ENCODE data around the gene HMGN4. TPM values are rescaled to one million over a fixed set of nuclear protein-coding genes. Genes with fewer than 3 reads are reported as not detected.

Gene HMGN4
- total and polyA plus RNA-seq, 9 of the 15 experiments (the other 6 are each of a cell fraction or from before 2014, with no cell fraction given), result 35.4 to 134 (median 94.1) TPM

DNA sequence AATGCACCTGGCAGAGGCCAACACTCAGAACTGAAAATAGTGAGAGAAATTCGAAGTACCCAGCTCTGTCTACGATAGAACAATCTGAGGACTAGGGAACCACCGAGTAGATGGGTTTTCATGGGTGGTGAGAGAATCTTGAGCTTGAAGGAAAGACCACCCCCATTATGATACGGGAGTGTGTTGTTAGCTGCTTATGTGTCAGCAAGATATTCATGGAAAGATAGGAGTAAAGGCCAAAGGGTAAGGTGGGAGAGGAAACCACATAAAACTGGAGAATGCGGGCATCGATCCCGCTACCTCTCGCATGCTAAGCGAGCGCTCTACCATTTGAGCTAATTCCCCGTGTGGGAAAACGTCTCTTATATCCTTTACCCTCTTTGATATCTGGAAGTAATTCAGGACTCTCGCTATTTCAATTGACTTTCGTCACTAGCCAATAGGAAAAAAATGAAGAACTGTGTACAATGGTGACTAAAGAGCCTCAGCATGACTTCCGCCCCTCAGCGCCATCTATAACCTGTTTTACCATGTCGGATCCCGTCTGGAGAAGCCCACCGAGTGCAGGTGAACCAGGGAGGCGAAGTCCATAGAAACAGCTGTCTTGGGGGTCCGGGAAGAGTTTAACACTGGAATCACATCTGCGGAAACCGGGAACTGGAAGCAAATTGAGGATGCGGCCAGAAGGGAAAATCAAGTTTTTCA is 33.6 kb downstream of the HMGN4 start (continued):
- TF ChIP-seq TGIF2 (CRISPR knock-in tag; IDR thresholded peaks at IDR 0.05), result no peak; the same call in 1 of the 2 replicates
- no peak for TF ChIP-seq U2AF2 (optimal IDR thresholded peaks at IDR 0.05; ENCODE audit: low read depth, low read length)
- TF ChIP-seq ZBTB11 (CRISPR knock-in tag; IDR thresholded peaks at IDR 0.05), result no peak
- no peak for TF ChIP-seq ZC3H11A (IDR thresholded peaks at IDR 0.05; ENCODE audit: low read depth, low read length)
- TF ChIP-seq, protein P1, sequence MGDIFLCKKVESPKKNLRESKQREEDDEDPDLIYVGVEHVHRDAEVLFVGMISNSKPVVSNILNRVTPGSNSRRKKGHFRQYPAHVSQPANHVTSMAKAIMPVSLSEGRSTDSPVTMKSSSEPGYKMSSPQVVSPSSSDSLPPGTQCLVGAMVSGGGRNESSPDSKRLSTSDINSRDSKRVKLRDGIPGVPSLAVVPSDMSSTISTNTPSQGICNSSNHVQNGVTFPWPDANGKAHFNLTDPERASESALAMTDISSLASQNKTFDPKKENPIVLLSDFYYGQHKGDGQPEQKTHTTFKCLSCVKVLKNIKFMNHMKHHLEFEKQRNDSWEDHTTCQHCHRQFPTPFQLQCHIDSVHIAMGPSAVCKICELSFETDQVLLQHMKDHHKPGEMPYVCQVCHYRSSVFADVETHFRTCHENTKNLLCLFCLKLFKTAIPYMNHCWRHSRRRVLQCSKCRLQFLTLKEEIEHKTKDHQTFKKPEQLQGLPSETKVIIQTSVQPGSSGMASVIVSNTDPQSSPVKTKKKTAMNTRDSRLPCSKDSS (IDR thresholded peaks at IDR 0.05; ENCODE audit: low read depth, partially characterized antibody), result no peak
- TF ChIP-seq BCOR (IDR thresholded peaks at IDR 0.05), result peak; percentile 90
- TF ChIP-seq, protein P2, sequence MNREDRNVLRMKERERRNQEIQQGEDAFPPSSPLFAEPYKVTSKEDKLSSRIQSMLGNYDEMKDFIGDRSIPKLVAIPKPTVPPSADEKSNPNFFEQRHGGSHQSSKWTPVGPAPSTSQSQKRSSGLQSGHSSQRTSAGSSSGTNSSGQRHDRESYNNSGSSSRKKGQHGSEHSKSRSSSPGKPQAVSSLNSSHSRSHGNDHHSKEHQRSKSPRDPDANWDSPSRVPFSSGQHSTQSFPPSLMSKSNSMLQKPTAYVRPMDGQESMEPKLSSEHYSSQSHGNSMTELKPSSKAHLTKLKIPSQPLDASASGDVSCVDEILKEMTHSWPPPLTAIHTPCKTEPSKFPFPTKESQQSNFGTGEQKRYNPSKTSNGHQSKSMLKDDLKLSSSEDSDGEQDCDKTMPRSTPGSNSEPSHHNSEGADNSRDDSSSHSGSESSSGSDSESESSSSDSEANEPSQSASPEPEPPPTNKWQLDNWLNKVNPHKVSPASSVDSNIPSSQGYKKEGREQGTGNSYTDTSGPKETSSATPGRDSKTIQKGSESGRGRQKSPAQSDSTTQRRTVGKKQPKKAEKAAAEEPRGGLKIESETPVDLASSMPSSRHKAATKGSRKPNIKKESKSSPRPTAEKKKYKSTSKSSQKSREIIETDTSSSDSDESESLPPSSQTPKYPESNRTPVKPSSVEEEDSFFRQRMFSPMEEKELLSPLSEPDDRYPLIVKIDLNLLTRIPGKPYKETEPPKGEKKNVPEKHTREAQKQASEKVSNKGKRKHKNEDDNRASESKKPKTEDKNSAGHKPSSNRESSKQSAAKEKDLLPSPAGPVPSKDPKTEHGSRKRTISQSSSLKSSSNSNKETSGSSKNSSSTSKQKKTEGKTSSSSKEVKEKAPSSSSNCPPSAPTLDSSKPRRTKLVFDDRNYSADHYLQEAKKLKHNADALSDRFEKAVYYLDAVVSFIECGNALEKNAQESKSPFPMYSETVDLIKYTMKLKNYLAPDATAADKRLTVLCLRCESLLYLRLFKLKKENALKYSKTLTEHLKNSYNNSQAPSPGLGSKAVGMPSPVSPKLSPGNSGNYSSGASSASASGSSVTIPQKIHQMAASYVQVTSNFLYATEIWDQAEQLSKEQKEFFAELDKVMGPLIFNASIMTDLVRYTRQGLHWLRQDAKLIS (CRISPR knock-in tag; IDR thresholded peaks at IDR 0.05), result peak; percentile 77
- TF ChIP-seq DIDO1 (tag; IDR thresholded peaks at IDR 0.05; ENCODE audit: low read depth), result no peak
- no peak; a peak in 1 of 4 replicates for TF ChIP-seq SIX5 (IDR thresholded peaks at IDR 0.05; ENCODE audit: borderline replicate concordance in 1 of 2, insufficient read depth in 1 of 2, low read depth in 1 of 2, low read length in 2 of 2)
- no peak for TF ChIP-seq GTF2A2 (tag; IDR thresholded peaks at IDR 0.05)
- TF ChIP-seq HMGN3 (IDR thresholded peaks at IDR 0.05; ENCODE audit: borderline replicate concordance, extremely low read depth, insufficient read length, low read depth, low read length), result no peak
- TF ChIP-seq, protein P3, sequence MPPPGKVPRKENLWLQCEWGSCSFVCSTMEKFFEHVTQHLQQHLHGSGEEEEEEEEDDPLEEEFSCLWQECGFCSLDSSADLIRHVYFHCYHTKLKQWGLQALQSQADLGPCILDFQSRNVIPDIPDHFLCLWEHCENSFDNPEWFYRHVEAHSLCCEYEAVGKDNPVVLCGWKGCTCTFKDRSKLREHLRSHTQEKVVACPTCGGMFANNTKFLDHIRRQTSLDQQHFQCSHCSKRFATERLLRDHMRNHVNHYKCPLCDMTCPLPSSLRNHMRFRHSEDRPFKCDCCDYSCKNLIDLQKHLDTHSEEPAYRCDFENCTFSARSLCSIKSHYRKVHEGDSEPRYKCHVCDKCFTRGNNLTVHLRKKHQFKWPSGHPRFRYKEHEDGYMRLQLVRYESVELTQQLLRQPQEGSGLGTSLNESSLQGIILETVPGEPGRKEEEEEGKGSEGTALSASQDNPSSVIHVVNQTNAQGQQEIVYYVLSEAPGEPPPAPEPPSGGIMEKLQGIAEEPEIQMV (tag; conservative IDR thresholded peaks at IDR 0.05; ENCODE audit: low read depth), result no peak
- TF ChIP-seq IRF9 (tag; IDR thresholded peaks at IDR 0.05), result 0 out of 2 replicates have a peak, but pooled peaks have one; percentile 10
- no peak for TF ChIP-seq ZKSCAN3 (CRISPR knock-in tag; IDR thresholded peaks at IDR 0.05)

All from K562 (cell line).